Measurements from ENCODE around the gene SLC6A18.
A peak's percentile ranks its signal among the peaks of the same experiment; 100 is the strongest.

SLC6A18 gene

DNA sequence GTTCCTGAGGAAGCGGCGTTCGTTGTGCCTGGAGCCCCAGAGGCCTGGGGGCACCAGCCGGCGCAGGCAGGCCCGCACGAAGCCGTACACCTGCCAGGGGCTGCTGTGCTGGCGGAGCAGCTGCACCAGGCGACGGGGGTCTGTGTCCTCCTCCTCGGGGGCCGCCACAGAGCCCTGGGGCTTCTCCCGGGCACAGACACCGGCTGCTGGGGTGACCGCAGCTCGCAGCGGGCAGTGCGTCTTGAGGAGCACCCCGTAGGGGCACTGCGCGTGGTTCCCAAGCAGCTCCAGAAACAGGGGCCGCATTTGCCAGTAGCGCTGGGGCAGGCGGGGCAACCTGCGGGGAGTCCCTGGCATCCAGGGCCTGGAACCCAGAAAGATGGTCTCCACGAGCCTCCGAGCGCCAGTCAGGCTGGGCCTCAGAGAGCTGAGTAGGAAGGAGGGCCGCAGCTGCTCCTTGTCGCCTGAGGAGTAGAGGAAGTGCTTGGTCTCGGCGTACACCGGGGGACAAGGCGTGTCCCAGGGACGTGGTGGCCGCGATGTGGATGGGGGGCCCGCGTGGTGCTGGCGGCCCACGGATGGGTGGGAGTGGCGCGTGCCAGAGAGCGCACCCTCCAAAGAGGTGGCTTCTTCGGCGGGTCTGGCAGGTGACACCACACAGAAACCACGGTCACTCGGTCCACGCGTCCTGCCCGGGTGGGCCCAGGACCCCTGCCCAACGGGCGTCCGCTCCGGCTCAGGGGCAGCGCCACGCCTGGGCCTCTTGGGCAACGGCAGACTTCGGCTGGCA lies 68.4 kb downstream of the SLC6A18 start (continued):
- TF ChIP-seq ZBTB44 (tag by site-specific recombination; IDR thresholded peaks at IDR 0.05) (no peak), SETDB1 (IDR thresholded peaks at IDR 0.05; ENCODE audit: insufficient read length, low read length) (no peak), MEIS1 (CRISPR knock-in tag; IDR thresholded peaks at IDR 0.05; ENCODE audit: borderline replicate concordance) (no peak), ZNF24 (tag by site-specific recombination; IDR thresholded peaks at IDR 0.05) (no peak), ZNF830 (tag by site-specific recombination; IDR thresholded peaks at IDR 0.05; ENCODE audit: low read depth) (no peak), PRDM6 (tag by site-specific recombination; IDR thresholded peaks at IDR 0.05) (no peak), ZNF19 (tag by site-specific recombination; IDR thresholded peaks at IDR 0.05; ENCODE audit: low read depth) (no peak), ZNF768 (tag by site-specific recombination; IDR thresholded peaks at IDR 0.05) (no peak), ZNF157 (tag by site-specific recombination; IDR thresholded peaks at IDR 0.05) (no peak), ZNF121 (tag by site-specific recombination; IDR thresholded peaks at IDR 0.05) (no peak), ZEB2 (tag by site-specific recombination; IDR thresholded peaks at IDR 0.05) (no peak), IKZF3 (tag by site-specific recombination; IDR thresholded peaks at IDR 0.05) (no peak)
- TF ChIP-seq, protein P1, sequence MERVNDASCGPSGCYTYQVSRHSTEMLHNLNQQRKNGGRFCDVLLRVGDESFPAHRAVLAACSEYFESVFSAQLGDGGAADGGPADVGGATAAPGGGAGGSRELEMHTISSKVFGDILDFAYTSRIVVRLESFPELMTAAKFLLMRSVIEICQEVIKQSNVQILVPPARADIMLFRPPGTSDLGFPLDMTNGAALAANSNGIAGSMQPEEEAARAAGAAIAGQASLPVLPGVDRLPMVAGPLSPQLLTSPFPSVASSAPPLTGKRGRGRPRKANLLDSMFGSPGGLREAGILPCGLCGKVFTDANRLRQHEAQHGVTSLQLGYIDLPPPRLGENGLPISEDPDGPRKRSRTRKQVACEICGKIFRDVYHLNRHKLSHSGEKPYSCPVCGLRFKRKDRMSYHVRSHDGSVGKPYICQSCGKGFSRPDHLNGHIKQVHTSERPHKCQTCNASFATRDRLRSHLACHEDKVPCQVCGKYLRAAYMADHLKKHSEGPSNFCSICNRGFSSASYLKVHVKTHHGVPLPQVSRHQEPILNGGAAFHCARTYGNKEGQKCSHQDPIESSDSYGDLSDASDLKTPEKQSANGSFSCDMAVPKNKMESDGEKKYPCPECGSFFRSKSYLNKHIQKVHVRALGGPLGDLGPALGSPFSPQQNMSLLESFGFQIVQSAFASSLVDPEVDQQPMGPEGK (tag by site-specific recombination; IDR thresholded peaks at IDR 0.05), result no peak
- TF ChIP-seq, protein P2, sequence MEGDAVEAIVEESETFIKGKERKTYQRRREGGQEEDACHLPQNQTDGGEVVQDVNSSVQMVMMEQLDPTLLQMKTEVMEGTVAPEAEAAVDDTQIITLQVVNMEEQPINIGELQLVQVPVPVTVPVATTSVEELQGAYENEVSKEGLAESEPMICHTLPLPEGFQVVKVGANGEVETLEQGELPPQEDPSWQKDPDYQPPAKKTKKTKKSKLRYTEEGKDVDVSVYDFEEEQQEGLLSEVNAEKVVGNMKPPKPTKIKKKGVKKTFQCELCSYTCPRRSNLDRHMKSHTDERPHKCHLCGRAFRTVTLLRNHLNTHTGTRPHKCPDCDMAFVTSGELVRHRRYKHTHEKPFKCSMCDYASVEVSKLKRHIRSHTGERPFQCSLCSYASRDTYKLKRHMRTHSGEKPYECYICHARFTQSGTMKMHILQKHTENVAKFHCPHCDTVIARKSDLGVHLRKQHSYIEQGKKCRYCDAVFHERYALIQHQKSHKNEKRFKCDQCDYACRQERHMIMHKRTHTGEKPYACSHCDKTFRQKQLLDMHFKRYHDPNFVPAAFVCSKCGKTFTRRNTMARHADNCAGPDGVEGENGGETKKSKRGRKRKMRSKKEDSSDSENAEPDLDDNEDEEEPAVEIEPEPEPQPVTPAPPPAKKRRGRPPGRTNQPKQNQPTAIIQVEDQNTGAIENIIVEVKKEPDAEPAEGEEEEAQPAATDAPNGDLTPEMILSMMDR (tag by site-specific recombination; IDR thresholded peaks at IDR 0.05), result no peak

- Histone ChIP-seq H3K9me3 (ENCODE audit: control insufficient read depth, insufficient read depth, low read depth, low read length) (no peaks in the 10 kb centered on the region), H3K27ac (ENCODE audit: extremely low read depth, low read depth, low read length) (no peak overlapping the region), H3K36me3 (ENCODE audit: control insufficient read depth in 2 of 2, insufficient read depth in 1 of 2, low read length in 2 of 2) (no peaks in the 10 kb centered on the region), H3K4me1 (ENCODE audit: control insufficient read depth, insufficient read depth, low read length) (peaks cover 6% of the 10 kb centered on the region; the same call in 1 of the 2 replicates), H3K4me3 (ENCODE audit: low read depth, low read length) (no peak overlapping the region)
- TF ChIP-seq ZNF248 (tag by site-specific recombination; IDR thresholded peaks at IDR 0.05), result no peak
- TF ChIP-seq ZIC2 (tag by site-specific recombination; IDR thresholded peaks at IDR 0.05), result peak; percentile 52; the same call in 1 of the 2 replicates
- ChIA-PET CTCF (no interaction called here), POLR2A (no interaction called here)
Observed at GRCh38 chr5:1294206-1294834, 69.1 kb downstream of the SLC6A18 start.
